BJ (cell line): Measurements from ENCODE around the gene PFDN2. TPM values are rescaled to one million over a fixed set of nuclear protein-coding genes. Genes with fewer than 3 reads are reported as not detected.

Source experiments
- CTCF ChIA-PET: fragments of 350-600 bp; formaldehyde crosslinking; extraction: SDS; loops from one replicate; lab custom pipeline; 2021; ENCODE audit warnings: antibody characterized with exemption, inconsistent platforms; lab: Yijun Ruan, JAX
- POLR2A ChIA-PET: fragments of 300-600 bp; sonication (Branson Sonifier 250); formaldehyde crosslinking; extraction: SDS; loops from one replicate; lab custom pipeline; 2021; ENCODE audit warnings: antibody characterized with exemption; lab: Charles Lee
- DNase-seq: peaks from one replicate; pipeline ENCODE4 v3.0.0-alpha.2; 2011; ENCODE audit warnings: low read depth
- H3K27me3 ChIP-seq: 2 replicates; pipeline ENCODE4 v1.6.0; 2011; ENCODE audit warnings: low read length; ENCODE audit not compliant: control insufficient read depth, insufficient read depth
- H3K36me3 ChIP-seq: 2 replicates; pipeline ENCODE4 v1.5.1; 2011; ENCODE audit warnings: low read length; ENCODE audit not compliant: control insufficient read depth, insufficient read depth
- H3K4me3 ChIP-seq: 2 replicates; pipeline ENCODE4 v1.5.1; 2011; ENCODE audit warnings: low read depth, mild to moderate bottlenecking, control low read depth, low read length
- polyA plus RNA-seq: library from polyadenylated mRNA; depleted of rRNA; stranded (reverse); fragments of >200 nt; gene quantifications from 2 replicates; pipeline ENCODE4 v1.2.3, GENCODE V29; 2011
- TF ChIP-seq, protein P1 (sequence below): IDR thresholded peaks from 2 replicates; pipeline ENCODE4 v1.5.1; 2011; ENCODE audit warnings: low read depth, mild to moderate bottlenecking, control low read depth, inconsistent platforms, low read length, moderate library complexity; ENCODE audit not compliant: insufficient read depth

Gene PFDN2
- polyA plus RNA-seq, 1 experiment, result 32.9 TPM

DNA sequence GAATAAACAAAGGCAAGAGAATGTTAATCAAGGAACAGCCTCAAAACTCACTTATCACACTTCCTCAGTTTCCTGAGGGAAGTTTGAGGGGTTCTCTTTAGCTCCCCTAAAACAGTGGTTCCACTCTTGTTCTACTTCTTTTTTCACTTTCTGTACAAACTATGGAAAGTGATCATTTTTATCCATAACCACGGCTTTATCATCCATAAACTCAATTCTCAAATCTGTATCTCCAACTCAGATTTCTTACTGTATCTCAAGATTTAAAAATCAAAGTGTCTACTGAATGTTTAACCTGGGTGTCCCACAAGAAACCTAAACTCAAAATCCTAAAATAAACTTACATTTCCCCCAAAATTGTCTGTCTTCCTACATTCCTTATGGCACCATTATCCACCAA is 3.9 kb downstream of the PFDN2 start:
- CTCF ChIA-PET, result interaction anchor here (2.0 kb wide), 1 partner anchor 16 kb away, joined by 7 read pairs; no protein-coding TSS in a partner anchor
- Histone ChIP-seq H3K27me3 (no peaks in the 10 kb centered on the region), H3K4me3 (no peak overlapping the region), H3K36me3 (no peaks in the 10 kb centered on the region)
- POLR2A ChIA-PET, result no interaction called here
- TF ChIP-seq, protein P1, sequence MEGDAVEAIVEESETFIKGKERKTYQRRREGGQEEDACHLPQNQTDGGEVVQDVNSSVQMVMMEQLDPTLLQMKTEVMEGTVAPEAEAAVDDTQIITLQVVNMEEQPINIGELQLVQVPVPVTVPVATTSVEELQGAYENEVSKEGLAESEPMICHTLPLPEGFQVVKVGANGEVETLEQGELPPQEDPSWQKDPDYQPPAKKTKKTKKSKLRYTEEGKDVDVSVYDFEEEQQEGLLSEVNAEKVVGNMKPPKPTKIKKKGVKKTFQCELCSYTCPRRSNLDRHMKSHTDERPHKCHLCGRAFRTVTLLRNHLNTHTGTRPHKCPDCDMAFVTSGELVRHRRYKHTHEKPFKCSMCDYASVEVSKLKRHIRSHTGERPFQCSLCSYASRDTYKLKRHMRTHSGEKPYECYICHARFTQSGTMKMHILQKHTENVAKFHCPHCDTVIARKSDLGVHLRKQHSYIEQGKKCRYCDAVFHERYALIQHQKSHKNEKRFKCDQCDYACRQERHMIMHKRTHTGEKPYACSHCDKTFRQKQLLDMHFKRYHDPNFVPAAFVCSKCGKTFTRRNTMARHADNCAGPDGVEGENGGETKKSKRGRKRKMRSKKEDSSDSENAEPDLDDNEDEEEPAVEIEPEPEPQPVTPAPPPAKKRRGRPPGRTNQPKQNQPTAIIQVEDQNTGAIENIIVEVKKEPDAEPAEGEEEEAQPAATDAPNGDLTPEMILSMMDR, result no peak
- DNase-seq, result no peak

- CTCF ChIA-PET, result interaction anchor here (1.3 kb wide), 1 partner anchor 14 kb away, joined by 7 read pairs; no protein-coding TSS in a partner anchor
- TF ChIP-seq, protein P1, result no peak
- DNase-seq, result no peak
- no peaks in the 10 kb centered on the region for H3K27me3 ChIP-seq
- POLR2A ChIA-PET, result no interaction called here
- no peaks in the 10 kb centered on the region for H3K36me3 ChIP-seq
- H3K4me3 ChIP-seq, result no peak overlapping the region
Observed at GRCh38 chr1:161111527-161111926, 6.3 kb downstream of the PFDN2 start.

DNA sequence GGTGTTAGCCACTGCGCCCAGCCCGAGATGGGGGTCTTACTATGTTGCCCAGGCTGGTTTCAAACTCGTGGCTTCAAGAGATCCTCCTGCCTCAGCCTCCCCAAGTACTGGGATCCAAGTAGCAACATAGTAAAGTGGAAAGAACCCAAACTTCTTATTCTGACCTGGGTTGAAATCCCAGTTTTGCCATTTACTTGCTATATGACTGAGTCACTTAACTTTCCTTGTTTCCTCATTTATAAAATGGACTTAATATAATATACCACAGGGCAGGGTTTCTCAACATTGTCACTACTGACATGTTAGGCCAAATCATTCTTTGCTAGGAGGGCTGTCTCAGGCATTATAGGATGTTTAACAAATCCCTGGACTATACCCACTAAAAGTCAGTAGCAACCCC is 6.7 kb downstream of the PFDN2 start:
- no peaks in the 10 kb centered on the region for H3K36me3 ChIP-seq
- DNase-seq, result no peak
- no peaks in the 10 kb centered on the region for H3K27me3 ChIP-seq
- TF ChIP-seq, protein P1, result no peak
- ChIA-PET POLR2A (no interaction called here), CTCF (no interaction called here)
- no peak overlapping the region for H3K4me3 ChIP-seq

DNA sequence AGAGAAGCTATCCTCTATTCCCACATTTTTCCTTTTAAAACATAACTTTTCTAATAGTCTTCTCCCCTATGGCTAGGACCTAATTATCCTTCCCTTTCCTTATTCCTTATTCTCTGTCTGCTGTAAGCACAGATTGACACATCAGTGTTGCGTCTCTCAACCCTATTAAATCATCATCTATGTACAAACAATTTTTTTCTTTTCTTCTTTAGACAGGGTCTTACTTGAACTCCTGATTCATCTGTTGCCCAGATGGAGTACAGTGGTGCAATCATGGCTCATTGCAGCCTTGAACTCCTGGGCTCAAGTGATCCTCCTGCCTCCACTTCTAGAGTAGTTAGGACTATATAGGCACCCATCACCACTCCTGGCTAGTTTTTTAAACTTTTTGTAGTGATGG is 11.4 kb downstream of the PFDN2 start:
- Histone ChIP-seq H3K4me3 (no peak overlapping the region), H3K27me3 (no peaks in the 10 kb centered on the region), H3K36me3 (peaks cover 5% of the 10 kb centered on the region)
- TF ChIP-seq, protein P1, result no peak
- ChIA-PET CTCF (interaction anchor here (1.7 to 2.7 kb wide), 3 partner anchors 9 to 109 kb away, joined by 3 to 9 read pairs (median 8); partner anchors contain the start of gene KLHDC9), POLR2A (no interaction called here)
- DNase-seq, result no peak

- no peak for DNase-seq
- H3K4me3 ChIP-seq, result no peak overlapping the region
- POLR2A ChIA-PET, result no interaction called here
- CTCF ChIA-PET, result interaction anchor here (1.0 to 8.9 kb wide), 5 partner anchors 25 to 102 kb away, joined by 3 to 132 read pairs (median 46); partner anchors contain the start of genes ARHGAP30, F11R and USF1
- peaks cover 6% of the 10 kb centered on the region for H3K36me3 ChIP-seq
- TF ChIP-seq, protein P1, result no peak
- H3K27me3 ChIP-seq, result no peaks in the 10 kb centered on the region
Observed at GRCh38 chr1:161100556-161100955, 17.3 kb downstream of the PFDN2 start.
